Measurements from ENCODE around the gene MRFAP1L1.

- TF ChIP-seq CTCF (tag by site-specific recombination; IDR thresholded peaks at IDR 0.05) (peak; percentile 80), ZEB2 (tag by site-specific recombination; IDR thresholded peaks at IDR 0.05) (no peak), TSHZ1 (tag by site-specific recombination; IDR thresholded peaks at IDR 0.05; ENCODE audit: borderline replicate concordance) (no peak), GLIS2 (tag by site-specific recombination; IDR thresholded peaks at IDR 0.05) (no peak), YY1 (tag by site-specific recombination; IDR thresholded peaks at IDR 0.05) (no peak)
Measured at GRCh38 chr4:6720202-6720699, 10.6 kb upstream of the MRFAP1L1 start.

All from HEK293 (cell line).